Measurements from ENCODE around the gene OR2K2.

DNA sequence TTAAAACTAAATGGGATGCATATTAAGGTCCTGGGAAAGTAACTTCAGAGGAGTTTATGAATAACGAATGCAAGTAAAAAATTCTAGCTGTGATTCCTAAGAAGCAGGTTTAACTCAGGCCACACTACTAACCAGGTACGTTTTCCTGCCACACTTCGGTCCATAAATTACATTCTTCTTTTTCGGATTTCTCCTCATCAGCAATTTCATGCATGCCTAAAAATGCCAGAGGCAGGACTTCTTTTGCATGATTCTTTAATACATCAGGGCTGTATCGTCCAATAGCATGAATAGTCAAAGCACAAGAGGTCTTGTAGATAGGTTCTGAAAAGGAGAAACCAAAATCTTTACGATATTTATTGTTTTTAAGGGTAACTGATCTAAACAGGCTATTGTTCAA is 42.3 kb upstream of the OR2K2 start:
- no peak for TF ChIP-seq TRIM24 (IDR thresholded peaks at IDR 0.05)
- TF ChIP-seq, protein P1, sequence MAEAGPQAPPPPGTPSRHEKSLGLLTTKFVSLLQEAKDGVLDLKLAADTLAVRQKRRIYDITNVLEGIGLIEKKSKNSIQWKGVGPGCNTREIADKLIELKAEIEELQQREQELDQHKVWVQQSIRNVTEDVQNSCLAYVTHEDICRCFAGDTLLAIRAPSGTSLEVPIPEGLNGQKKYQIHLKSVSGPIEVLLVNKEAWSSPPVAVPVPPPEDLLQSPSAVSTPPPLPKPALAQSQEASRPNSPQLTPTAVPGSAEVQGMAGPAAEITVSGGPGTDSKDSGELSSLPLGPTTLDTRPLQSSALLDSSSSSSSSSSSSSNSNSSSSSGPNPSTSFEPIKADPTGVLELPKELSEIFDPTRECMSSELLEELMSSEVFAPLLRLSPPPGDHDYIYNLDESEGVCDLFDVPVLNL (CRISPR knock-in tag; IDR thresholded peaks at IDR 0.05; ENCODE audit: low read depth): no peak

All from K562 (cell line).